Measurements from ENCODE around the gene EXOC3L4. TPM values are rescaled to one million over a fixed set of nuclear protein-coding genes. Genes with fewer than 3 reads are reported as not detected.

EXOC3L4 gene
- total and polyA plus RNA-seq, 9 of the 15 experiments (the other 6 are each of a cell fraction or from before 2014, with no cell fraction given): 0.10 to 6.7 (median 0.98) TPM; not detected in 1

DNA sequence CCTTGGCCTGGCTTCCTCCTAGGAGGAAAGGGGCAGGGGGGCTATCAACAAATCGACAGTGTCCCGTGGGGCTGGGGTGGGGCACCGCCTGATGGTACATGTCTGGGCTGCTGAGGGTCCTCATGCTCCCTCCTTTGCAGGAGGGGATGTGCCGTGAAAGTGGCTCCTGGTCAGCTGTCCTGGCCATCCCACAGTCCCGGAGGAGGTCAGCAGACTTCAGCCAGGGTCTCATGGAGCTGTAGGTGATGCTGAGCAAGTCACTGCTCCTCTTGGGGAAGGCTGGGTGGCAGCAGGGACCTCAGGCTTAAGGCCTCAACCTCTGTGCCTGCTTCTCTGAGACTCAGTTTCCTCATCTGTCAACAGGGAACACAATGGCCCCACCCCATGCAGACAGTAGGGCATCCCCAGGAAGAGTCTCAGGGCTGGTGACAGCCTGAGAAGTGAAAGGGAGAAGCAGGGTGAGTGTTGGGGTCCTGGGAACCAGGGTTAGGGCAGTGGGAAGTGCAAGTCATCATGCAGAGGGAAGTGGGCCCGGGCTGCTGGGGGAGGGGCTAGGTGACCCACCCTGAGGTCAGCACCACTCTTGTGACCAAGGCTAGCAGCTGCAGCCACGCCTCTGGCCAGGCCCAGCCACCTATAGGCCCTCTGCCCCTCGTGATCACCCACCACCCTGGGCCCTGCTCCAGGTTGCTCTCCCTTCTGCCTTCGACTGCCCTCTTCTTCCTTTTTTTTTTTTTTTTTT is 24.3 kb downstream of the EXOC3L4 start (continued):
- TF ChIP-seq THAP7 (CRISPR knock-in tag; IDR thresholded peaks at IDR 0.05) (no peak), KAT7 (CRISPR knock-in tag; IDR thresholded peaks at IDR 0.05; ENCODE audit: borderline replicate concordance) (0 out of 2 replicates have a peak, but pooled peaks have one; percentile 45), ZNF41 (CRISPR knock-in tag; conservative IDR thresholded peaks at IDR 0.05) (no peak), UBTF (IDR thresholded peaks at IDR 0.05; ENCODE audit: borderline replicate concordance in 1 of 2, low read depth in 2 of 2, low read length in 2 of 2) (no peak), NONO (IDR thresholded peaks at IDR 0.05; ENCODE audit: low read depth in 2 of 2, low read length in 1 of 2) (no peak), ZNF695 (CRISPR knock-in tag; IDR thresholded peaks at IDR 0.05) (no peak), HIVEP1 (CRISPR knock-in tag; IDR thresholded peaks at IDR 0.05) (no peak), NCOA6 (IDR thresholded peaks at IDR 0.05) (no peak), HOXB6 (CRISPR knock-in tag; IDR thresholded peaks at IDR 0.05; ENCODE audit: borderline replicate concordance) (no peak), XRCC5 (IDR thresholded peaks at IDR 0.05; ENCODE audit: low read depth, low read length) (no peak), ZNF224 (CRISPR knock-in tag; IDR thresholded peaks at IDR 0.05) (no peak), ZNF253 (CRISPR knock-in tag; conservative IDR thresholded peaks at IDR 0.05) (no peak), MTF1 (CRISPR knock-in tag; IDR thresholded peaks at IDR 0.05; ENCODE audit: borderline replicate concordance) (no peak), ZNF589 (CRISPR knock-in tag; IDR thresholded peaks at IDR 0.05; ENCODE audit: low read depth) (no peak), ZNF76 (CRISPR knock-in tag; IDR thresholded peaks at IDR 0.05; ENCODE audit: borderline replicate concordance) (no peak), BHLHE40 (IDR thresholded peaks at IDR 0.05; ENCODE audit: low read length) (peak; percentile 72), ZNF717 (CRISPR knock-in tag; IDR thresholded peaks at IDR 0.05) (no peak), POLR2A (conservative IDR thresholded peaks at IDR 0.05) (0 out of 2 replicates have a peak, but pooled peaks have one; percentile 24), DNMT1 (IDR thresholded peaks at IDR 0.05) (no peak), SRSF9 (IDR thresholded peaks at IDR 0.05; ENCODE audit: borderline replicate concordance, low read depth, low read length) (no peak), ZNF644 (tag; IDR thresholded peaks at IDR 0.05; ENCODE audit: low read depth) (peak; percentile 20; the same call in 1 of the 2 replicates), PURB (CRISPR knock-in tag; IDR thresholded peaks at IDR 0.05; ENCODE audit: low read depth) (no peak)
- TF ChIP-seq, protein P1, sequence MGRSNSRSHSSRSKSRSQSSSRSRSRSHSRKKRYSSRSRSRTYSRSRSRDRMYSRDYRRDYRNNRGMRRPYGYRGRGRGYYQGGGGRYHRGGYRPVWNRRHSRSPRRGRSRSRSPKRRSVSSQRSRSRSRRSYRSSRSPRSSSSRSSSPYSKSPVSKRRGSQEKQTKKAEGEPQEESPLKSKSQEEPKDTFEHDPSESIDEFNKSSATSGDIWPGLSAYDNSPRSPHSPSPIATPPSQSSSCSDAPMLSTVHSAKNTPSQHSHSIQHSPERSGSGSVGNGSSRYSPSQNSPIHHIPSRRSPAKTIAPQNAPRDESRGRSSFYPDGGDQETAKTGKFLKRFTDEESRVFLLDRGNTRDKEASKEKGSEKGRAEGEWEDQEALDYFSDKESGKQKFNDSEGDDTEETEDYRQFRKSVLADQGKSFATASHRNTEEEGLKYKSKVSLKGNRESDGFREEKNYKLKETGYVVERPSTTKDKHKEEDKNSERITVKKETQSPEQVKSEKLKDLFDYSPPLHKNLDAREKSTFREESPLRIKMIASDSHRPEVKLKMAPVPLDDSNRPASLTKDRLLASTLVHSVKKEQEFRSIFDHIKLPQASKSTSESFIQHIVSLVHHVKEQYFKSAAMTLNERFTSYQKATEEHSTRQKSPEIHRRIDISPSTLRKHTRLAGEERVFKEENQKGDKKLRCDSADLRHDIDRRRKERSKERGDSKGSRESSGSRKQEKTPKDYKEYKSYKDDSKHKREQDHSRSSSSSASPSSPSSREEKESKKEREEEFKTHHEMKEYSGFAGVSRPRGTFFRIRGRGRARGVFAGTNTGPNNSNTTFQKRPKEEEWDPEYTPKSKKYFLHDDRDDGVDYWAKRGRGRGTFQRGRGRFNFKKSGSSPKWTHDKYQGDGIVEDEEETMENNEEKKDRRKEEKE (IDR thresholded peaks at IDR 0.05; ENCODE audit: borderline replicate concordance in 1 of 2, control insufficient read depth in 1 of 2, low read depth in 2 of 2, low read length in 1 of 2): no peak
